K562 (cell line): Measurements from ENCODE around the gene CCSAP. TPM values are rescaled to one million over a fixed set of nuclear protein-coding genes. Genes with fewer than 3 reads are reported as not detected.

ENCODE experiments used
- ATAC-seq: fragments of 200-7000 bp; cut with Tn5 transposase; 3 replicates; pipeline ENCODE4 v1.9.1; 2020; ENCODE audit warnings: moderate library complexity
- BruUV-seq: library from RNA; stranded (reverse); fragments of 400-500 nt; replicated peaks from 2 replicates; lab custom pipeline; 2021; lab: Mats Ljungman, UMichigan
- CTCF ChIA-PET: fragments of 300-600 bp; formaldehyde crosslinking; extraction: SDS; loops from one replicate; lab custom pipeline; 2021; ENCODE audit warnings: low intra/inter-chr PET ratio; lab: Yijun Ruan, JAX
- POLR2A ChIA-PET: fragments of 300-600, 350-650 bp; sonication (Branson Sonifier 250); formaldehyde crosslinking; extraction: SDS; loops from one replicate; lab custom pipeline; 2021; ENCODE audit warnings: antibody characterized with exemption, inconsistent platforms; lab: Yijun Ruan, JAX
- DNase-seq, 4 experiments: peaks; one replicate each; pipeline versions ENCODE4 v3.0.0 to v3.0.0-alpha.2; 2011 to 2018; ENCODE audit warnings: low spot score in 3 of 4, mixed read lengths in 3 of 4; ENCODE audit errors: extremely low read depth in 1 of 4
- FAIRE-seq: peaks from 2 replicates; lab custom pipeline; 2011; peaks lifted over from hg19 to GRCh38; lab: Jason Lieb, UNC
- H2AFZ ChIP-seq: 2 replicates; pipeline ENCODE4 v1.6.0; 2011; ENCODE audit warnings: low read depth, low read length, control low read depth, inconsistent platforms
- H3K27ac ChIP-seq: fragments of 200-600 bp; 3 replicates; pipeline ENCODE4 v1.8.0; 2011; ENCODE audit warnings: low read depth, mild to moderate bottlenecking, control low read depth, inconsistent platforms, low read length, moderate library complexity, mixed read lengths; ENCODE audit errors: extremely low read depth
- H3K27me3 ChIP-seq, 2 experiments: fragments of 300-600 bp in 1 of 2; 2 replicates in 1 of 2; 3 replicates in 1 of 2; pipeline versions ENCODE4 v1.6.0 to v1.8.0; 2011; ENCODE audit warnings: inconsistent platforms in 2 of 2, low read length in 2 of 2, mild to moderate bottlenecking in 1 of 2, mixed read lengths in 1 of 2, moderate library complexity in 1 of 2; ENCODE audit not compliant: control insufficient read depth in 2 of 2, insufficient read depth in 2 of 2
- H3K36me3 ChIP-seq: fragments of 300-600 bp; 3 replicates; pipeline ENCODE4 v1.8.0; 2011; ENCODE audit warnings: mild to moderate bottlenecking, low read length, inconsistent platforms; ENCODE audit not compliant: control insufficient read depth, insufficient read depth
- H3K4me1 ChIP-seq, 2 experiments: fragments of 200-600 bp in 1 of 2; replicated peaks in 1 of 2; 2 replicates in 1 of 2; 3 replicates in 1 of 2; pipeline versions ENCODE4 v1.5.1 to v1.8.0; 2011; ENCODE audit warnings: inconsistent platforms in 2 of 2, low read length in 2 of 2, mild to moderate bottlenecking in 1 of 2, mixed read lengths in 1 of 2, moderate library complexity in 1 of 2; ENCODE audit not compliant: control insufficient read depth in 2 of 2, insufficient read depth in 2 of 2
- H3K4me2 ChIP-seq: 2 replicates; pipeline ENCODE4 v1.6.1; 2011; ENCODE audit warnings: low read length, control low read depth, inconsistent platforms, mixed read lengths; ENCODE audit not compliant: insufficient read depth
- H3K4me3 ChIP-seq: fragments of 200-600 bp; sonication (generic), shearing (Covaris generic); 2 replicates; pipeline ENCODE4 v1.5.1; 2016; ENCODE audit warnings: control low read depth, inconsistent platforms
- H3K79me2 ChIP-seq: fragments of 200-600 bp; 3 replicates; pipeline ENCODE4 v1.8.0; 2011; ENCODE audit warnings: low read length, inconsistent platforms; ENCODE audit not compliant: control insufficient read depth, insufficient read depth
- H3K9ac ChIP-seq, 2 experiments: 2 replicates each; pipeline versions ENCODE4 v1.6.0 to v1.6.1; 2011; ENCODE audit warnings: low read depth in 2 of 2, low read length in 2 of 2, control low read depth in 1 of 2, inconsistent platforms in 1 of 2, mild to moderate bottlenecking in 1 of 2, mixed read lengths in 1 of 2; ENCODE audit not compliant: insufficient read depth in 1 of 2
- H3K9me1 ChIP-seq: one replicate; pipeline ENCODE4 v1.6.0; 2011; ENCODE audit warnings: inconsistent platforms, mild to moderate bottlenecking, low read length, moderate library complexity; ENCODE audit not compliant: control insufficient read depth, insufficient read depth
- H3K9me3 ChIP-seq: replicated peaks from 2 replicates; pipeline ENCODE4 v1.5.1; 2011; ENCODE audit warnings: low read depth, low read length, inconsistent platforms; ENCODE audit not compliant: control insufficient read depth, insufficient read depth
- H4K20me1 ChIP-seq: replicated peaks from 2 replicates; pipeline ENCODE4 v1.6.1; 2011; ENCODE audit warnings: low read length, inconsistent platforms, mixed read lengths; ENCODE audit not compliant: control insufficient read depth, insufficient read depth
- EZH2 ChIP-seq: IDR thresholded peaks from 2 replicates; pipeline ENCODE4 v1.6.1; 2012; ENCODE audit warnings: low read depth, mild to moderate bottlenecking, inconsistent platforms, low read length, borderline replicate concordance
- MCM5 ChIP-seq: fragments of 450-650 bp; IDR thresholded peaks from 2 replicates; pipeline ENCODE4 v1.6.1; 2016; ENCODE audit warnings: low read depth
- PHB ChIP-seq: fragments of 250-450 bp; sonication (Bioruptor Pico); IDR thresholded peaks from 2 replicates; pipeline ENCODE4 v1.5.0; 2021
- ZEB2 ChIP-seq: fragments of 450-650 bp; IDR thresholded peaks from 2 replicates; pipeline ENCODE4 v1.6.1; 2016
- ZNF274 ChIP-seq: IDR thresholded peaks from 2 replicates; pipeline ENCODE4 v1.6.1; 2011; ENCODE audit warnings: low read depth, mild to moderate bottlenecking, low read length, moderate library complexity, borderline replicate concordance
- ZNF511 ChIP-seq: sonication (generic); formaldehyde crosslinking; IDR thresholded peaks from 2 replicates; pipeline ENCODE4 v1.8.0; 2022; ENCODE audit warnings: mild to moderate bottlenecking, missing genetic modification reagents
- WGBS: fragments of 100-300 bp; shearing (Covaris generic); methylation state at CpG from one replicate; pipeline ENCODE4 v1.1.6; 2016; ENCODE audit warnings: low coverage, mixed read lengths; ENCODE audit not compliant: insufficient coverage; ENCODE audit errors: missing lambda C conversion rate; 5-methylcytosine and 5-hydroxymethylcytosine counted together
- in situ Hi-C: fragments of 300-500 bp; cut with MboI; formaldehyde crosslinking; loops from 4 replicates; pipeline ENCODE4 v1.15.0; 2018; ENCODE audit warnings: inconsistent platforms, mixed read lengths
- intact Hi-C: fragments of 100-400 bp; cut with micrococcal nuclease; formaldehyde crosslinking; loops from 2 replicates; pipeline ENCODE4 v1.14.2; 2022
- polyA plus RNA-seq, 8 experiments: library from polyadenylated mRNA; depleted of rRNA in 4 of 8; stranded (reverse) in 5 of 8; unstranded in 3 of 8; fragments of >200 nt; fragmentation: Nextera tagmentation in 2 of 8; fragmentation: Illumina TruSeq in 1 of 8; extraction: Ambion mirVana in 2 of 8; extraction: Trizol in 1 of 8; gene quantifications; 2 replicates each; pipeline versions ENCODE4 v1.2.1 to v1.2.3, GENCODE V29; 2011 to 2014; ENCODE audit warnings: inconsistent platforms in 1 of 8, missing spikeins in 1 of 8
- total RNA-seq, 7 experiments: library from RNA; depleted of rRNA in 6 of 7; stranded (reverse); fragments of >200 nt in 6 of 7; fragmentation: Illumina TruSeq in 2 of 7; extraction: Trizol in 2 of 7; gene quantifications; 2 replicates each; pipeline versions ENCODE4 v1.2.1 to v1.2.3, GENCODE V29; 2011 to 2021; ENCODE audit warnings: low replicate concordance in 1 of 7

Gene CCSAP
- total and polyA plus RNA-seq, 9 of the 15 experiments (the other 6 are each of a cell fraction or from before 2014, with no cell fraction given), result 3.6 to 15.9 (median 9.5) TPM

DNA sequence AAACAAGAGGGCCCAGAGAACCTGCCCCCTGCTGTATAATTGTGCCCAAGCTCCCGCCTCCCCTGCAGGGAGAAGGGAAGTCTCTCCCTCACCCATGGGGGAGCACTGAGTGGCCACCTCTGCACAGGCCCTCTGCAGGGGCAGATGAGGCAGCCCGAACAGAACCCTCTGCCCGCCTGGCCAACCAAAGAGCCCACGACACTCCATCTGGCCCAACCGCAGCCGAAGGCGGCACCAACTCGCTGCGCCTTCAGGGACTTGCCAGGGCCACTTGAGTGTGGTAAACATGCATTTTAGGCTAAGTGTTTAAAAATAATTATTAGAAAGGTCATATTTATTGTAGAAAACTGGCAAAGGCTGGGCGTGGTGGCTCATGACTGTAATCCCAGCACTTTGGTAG, 34.6 kb upstream of the CCSAP start:
- H3K9me3 ChIP-seq, result no peaks in the 10 kb centered on the region
- intact Hi-C loops, result no loop called here
- DNase-seq (no peak), ATAC-seq (no peak)
- no peak overlapping the region for H3K4me2 ChIP-seq
- 46% methylated on average over 10 of the region's 10 CpGs for WGBS
- TF ChIP-seq ZNF274 (no peak), MCM5 (no peak), EZH2 (0 out of 2 replicates have a peak, but pooled peaks have one; percentile 61), PHB (CRISPR knock-in tag) (no peak), ZNF511 (CRISPR knock-in tag) (0 out of 2 replicates have a peak, but pooled peaks have one; percentile 22), ZEB2 (no peak)
- TF ChIP-seq, all 486 proteins: peak for 2
- H4K20me1 ChIP-seq, result 0 out of 2 replicates have a peak, but pooled peaks cover 2% of the 10 kb centered on the region
- H3K4me1 ChIP-seq, result peaks cover 0 to 3% of the 10 kb centered on the region in 2 experiments; a peak in 1 of 5 replicates
- no peaks in the 10 kb centered on the region for H3K79me2 ChIP-seq
- no TSS peak for BruUV-seq
- no peaks in the 10 kb centered on the region for H3K36me3 ChIP-seq
- CTCF ChIA-PET, result no interaction called here
- no peaks in the 10 kb centered on the region for H3K9me1 ChIP-seq
- POLR2A ChIA-PET, result interaction anchor here (0.6 to 1.1 kb wide), 2 partner anchors 28 to 109 kb away, joined by 5 read pairs; no protein-coding TSS in a partner anchor
- no peak overlapping the region for H2AFZ ChIP-seq
- H3K27ac ChIP-seq, result no peak overlapping the region
- H3K27me3 ChIP-seq, result peaks cover 67 to 83% of the 10 kb centered on the region in 2 experiments
- FAIRE-seq, result no peak
- no peak overlapping the region for H3K4me3 ChIP-seq
- in situ Hi-C loops, result no loop called here
- H3K9ac ChIP-seq, result no peak overlapping the region
